Neuronal stem cell (in vitro differentiated cells): ENCODE measurements around the gene NFASC.
A peak's percentile ranks its signal among the peaks of the same experiment; 100 is the strongest.

Source experiments
- DNase-seq: peaks from one replicate; pipeline ENCODE4 v3.0.0-alpha.2; 2013; ENCODE audit warnings: low spot score
- H2AFZ ChIP-seq: one replicate; pipeline ENCODE4 v1.6.1; 2013; ENCODE audit warnings: mild to moderate bottlenecking, low read length, inconsistent platforms
- H2AK5ac ChIP-seq: 2 replicates; pipeline ENCODE4 v1.6.1; 2013; ENCODE audit warnings: low read depth, mild to moderate bottlenecking, inconsistent platforms, low read length, moderate library complexity, mixed read lengths
- H2BK120ac ChIP-seq: 2 replicates; pipeline ENCODE4 v1.6.1; 2013; ENCODE audit warnings: low read depth, mild to moderate bottlenecking, inconsistent platforms, low read length, moderate library complexity, mixed read lengths
- H2BK12ac ChIP-seq: one replicate; pipeline ENCODE4 v1.6.1; 2013; ENCODE audit warnings: low read length, inconsistent platforms
- H2BK15ac ChIP-seq: 2 replicates; pipeline ENCODE4 v1.6.1; 2013; ENCODE audit warnings: mild to moderate bottlenecking, low read length, inconsistent platforms, mixed read lengths
- H2BK5ac ChIP-seq: one replicate; pipeline ENCODE4 v1.6.1; 2013; ENCODE audit warnings: inconsistent platforms, mild to moderate bottlenecking, low read length, moderate library complexity
- H3K14ac ChIP-seq: one replicate; pipeline ENCODE4 v1.6.1; 2013; ENCODE audit warnings: low read length, inconsistent platforms
- H3K18ac ChIP-seq: 2 replicates; pipeline ENCODE4 v1.6.1; 2013; ENCODE audit warnings: low read length, inconsistent platforms
- H3K23ac ChIP-seq: 2 replicates; pipeline ENCODE4 v1.6.1; 2013; ENCODE audit warnings: low read depth, mild to moderate bottlenecking, mixed read lengths, low read length, inconsistent platforms; ENCODE audit not compliant: poor library complexity
- H3K27ac ChIP-seq: replicated peaks from 3 replicates; pipeline ENCODE4 v1.5.1; 2013; ENCODE audit warnings: low read length, inconsistent platforms
- H3K27me3 ChIP-seq, 3 experiments: 2 replicates each; pipeline ENCODE4 v1.6.1; 2013; ENCODE audit warnings: low read length in 3 of 3, mild to moderate bottlenecking in 2 of 3, inconsistent platforms in 1 of 3, low read depth in 1 of 3, mixed read lengths in 1 of 3, moderate library complexity in 1 of 3; ENCODE audit not compliant: control insufficient read depth in 3 of 3, insufficient read depth in 3 of 3
- H3K36me3 ChIP-seq, 2 donors: replicated peaks in 1 of 2; 2 replicates each; pipeline ENCODE4 v1.6.1; 2013; ENCODE audit warnings: low read length in 2 of 2; ENCODE audit not compliant: control insufficient read depth in 2 of 2, insufficient read depth in 2 of 2
- H3K4ac ChIP-seq: 2 replicates; pipeline ENCODE4 v1.6.1; 2013; ENCODE audit warnings: inconsistent platforms, mild to moderate bottlenecking, low read length, moderate library complexity
- H3K4me1 ChIP-seq, 2 donors: 1 replicate in 1 of 2; 2 replicates in 1 of 2; pipeline ENCODE4 v1.6.1; 2013; ENCODE audit warnings: low read length in 2 of 2, low read depth in 1 of 2; ENCODE audit not compliant: control insufficient read depth in 2 of 2, insufficient read depth in 1 of 2
- H3K4me2 ChIP-seq: one replicate; pipeline ENCODE4 v1.6.1; 2013; ENCODE audit warnings: mild to moderate bottlenecking, low read length, inconsistent platforms; ENCODE audit not compliant: insufficient read depth, poor library complexity, severe bottlenecking
- H3K4me3 ChIP-seq, 2 donors: 2 replicates each; pipeline ENCODE4 v1.5.1; 2013; ENCODE audit warnings: low read length in 2 of 2, mild to moderate bottlenecking in 2 of 2, inconsistent platforms in 1 of 2, moderate library complexity in 1 of 2
- H3K79me1 ChIP-seq: one replicate; pipeline ENCODE4 v1.6.1; 2013; ENCODE audit warnings: low read depth, mild to moderate bottlenecking, inconsistent platforms, low read length, moderate library complexity
- H3K9ac ChIP-seq: one replicate; pipeline ENCODE4 v1.6.1; 2013; ENCODE audit warnings: mild to moderate bottlenecking, low read depth, low read length, inconsistent platforms; ENCODE audit not compliant: poor library complexity
- H3K9me3 ChIP-seq, 2 donors: replicated peaks in 1 of 2; 2 replicates each; pipeline versions ENCODE3 to v1.6.1; 2013; ENCODE audit warnings: low read length in 2 of 2, mild to moderate bottlenecking in 2 of 2, inconsistent platforms in 1 of 2, low read depth in 1 of 2, mixed read lengths in 1 of 2, moderate library complexity in 1 of 2; ENCODE audit not compliant: control insufficient read depth in 2 of 2, insufficient read depth in 1 of 2
- H4K8ac ChIP-seq: one replicate; pipeline ENCODE4 v1.6.1; 2013; ENCODE audit warnings: low read depth, mild to moderate bottlenecking, inconsistent platforms, low read length, moderate library complexity
- H4K91ac ChIP-seq: one replicate; pipeline ENCODE4 v1.6.1; 2013; ENCODE audit warnings: low read length, low read depth, mild to moderate bottlenecking, inconsistent platforms; ENCODE audit not compliant: poor library complexity
- WGBS, 2 donors: extraction: QIAGEN DNeasy Blood & Tissue Kit; methylation state at CpG; one replicate each; pipeline ENCODE4 v1.1.7; 2013; ENCODE audit warnings: missing lambda C conversion rate in 2 of 2, mixed read lengths in 1 of 2; ENCODE audit not compliant: insufficient read length in 2 of 2, insufficient replicate concordance in 1 of 2; ENCODE audit errors: extremely low coverage in 2 of 2; 5-methylcytosine and 5-hydroxymethylcytosine counted together

The NFASC gene

DNA sequence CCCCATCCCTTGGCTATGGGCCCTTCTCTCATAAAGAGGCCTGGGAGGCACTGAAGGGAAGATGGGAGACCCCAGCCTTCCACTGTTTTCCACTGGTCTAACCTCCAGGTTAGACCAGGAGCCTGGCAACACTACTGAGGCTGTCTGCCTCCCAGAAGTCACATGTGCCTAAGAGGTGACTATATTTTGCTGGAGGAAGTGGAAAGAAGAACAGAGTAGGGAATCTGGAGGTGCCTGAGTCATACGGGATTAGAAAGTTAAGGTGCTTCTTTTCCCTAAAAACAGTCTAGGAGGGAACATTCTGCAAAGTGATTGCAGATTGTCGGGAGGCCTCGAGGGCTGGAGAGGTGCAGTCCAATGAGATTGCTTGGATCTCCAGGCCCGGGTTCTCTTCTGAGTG, 4.6 kb downstream of the NFASC start:
- H4K8ac ChIP-seq: no peak overlapping the region
- DNase-seq: no peak
- H3K9me3 ChIP-seq: peaks cover 0 to 2% of the 10 kb centered on the region in 2 donors
- no peak overlapping the region for H3K4ac ChIP-seq
- WGBS, 2 donors: no CpG with 5 or more reads among the region's 4 CpGs
- no peak overlapping the region for H3K9ac ChIP-seq
- H3K36me3 ChIP-seq: no peaks in the 10 kb centered on the region
- H3K27ac ChIP-seq: no peak overlapping the region
- no peak overlapping the region for H2AK5ac ChIP-seq
- no peak overlapping the region for H2AFZ ChIP-seq
- H4K91ac ChIP-seq: no peak overlapping the region
- H3K4me3 ChIP-seq: no peak overlapping the region
- no peak overlapping the region for H3K18ac ChIP-seq
- H3K14ac ChIP-seq: no peak overlapping the region
- H3K27me3 ChIP-seq: no peaks in the 10 kb centered on the region
- no peak overlapping the region for H2BK12ac ChIP-seq
- H3K4me2 ChIP-seq: no peak overlapping the region
- no peak overlapping the region for H2BK120ac ChIP-seq
- H3K4me1 ChIP-seq: peaks cover 4 to 7% of the 10 kb centered on the region in 2 donors
- no peak overlapping the region for H3K23ac ChIP-seq
- H3K79me1 ChIP-seq: no peaks in the 10 kb centered on the region
- no peak overlapping the region for H2BK15ac ChIP-seq
- no peak overlapping the region for H2BK5ac ChIP-seq

DNA sequence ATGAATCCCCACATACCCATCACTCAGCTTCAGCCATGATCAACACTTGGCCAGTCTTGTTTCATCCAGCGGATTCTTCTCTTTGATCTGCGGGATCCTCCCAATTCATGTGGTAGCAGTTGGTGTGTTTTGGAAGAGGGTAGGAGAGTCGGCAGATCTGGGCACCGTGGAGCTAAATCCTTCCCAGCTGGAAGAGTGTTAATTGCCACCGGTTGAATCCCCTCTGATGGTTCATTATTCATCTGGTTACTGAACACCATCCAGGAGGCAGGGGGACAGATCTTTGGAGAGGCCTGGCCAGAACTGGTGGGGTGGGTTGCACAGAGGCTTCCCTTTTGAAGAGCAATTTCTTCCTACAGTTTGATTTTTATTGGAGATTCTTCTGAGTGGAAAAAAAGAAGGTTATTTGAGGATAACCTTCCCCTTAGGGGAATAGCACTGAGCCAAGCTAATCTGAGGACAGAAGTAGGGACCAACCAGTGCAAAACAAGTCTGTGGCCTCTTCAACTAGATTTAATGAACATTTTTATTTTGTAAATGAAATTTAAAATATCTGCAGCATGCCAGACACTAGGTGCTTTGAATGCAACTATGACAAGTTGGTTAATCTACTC, 8.1 kb downstream of the NFASC start:
- no peak overlapping the region for H2BK120ac ChIP-seq
- H4K8ac ChIP-seq: no peak overlapping the region
- H3K18ac ChIP-seq: no peak overlapping the region
- no peaks in the 10 kb centered on the region for H3K36me3 ChIP-seq
- H2BK12ac ChIP-seq: no peak overlapping the region
- no peak overlapping the region for H2AFZ ChIP-seq
- no peaks in the 10 kb centered on the region for H3K27me3 ChIP-seq
- no peak for DNase-seq
- H3K27ac ChIP-seq: no peak overlapping the region
- no peak overlapping the region for H3K4me2 ChIP-seq
- H2AK5ac ChIP-seq: no peak overlapping the region
- H3K14ac ChIP-seq: no peak overlapping the region
- no peak overlapping the region for H2BK15ac ChIP-seq
- no peak overlapping the region for H3K9ac ChIP-seq
- no peak overlapping the region for H3K23ac ChIP-seq
- no peak overlapping the region for H3K4ac ChIP-seq
- no peaks in the 10 kb centered on the region for H3K79me1 ChIP-seq
- no peak overlapping the region for H3K4me3 ChIP-seq
- H3K9me3 ChIP-seq: peaks cover 0 to 2% of the 10 kb centered on the region in 2 donors
- H2BK5ac ChIP-seq: no peak overlapping the region
- WGBS, 2 donors: no CpG with 5 or more reads among the region's 5 CpGs
- no peak overlapping the region for H4K91ac ChIP-seq
- peaks cover 11 to 13% of the 10 kb centered on the region in 2 donors for H3K4me1 ChIP-seq

GRCh38 chr1:204879351-204879750, 8.7 kb downstream of the NFASC start:
- Histone ChIP-seq H4K91ac (no peak overlapping the region), H3K36me3 (no peaks in the 10 kb centered on the region), H2BK120ac (no peak overlapping the region), H3K18ac (no peak overlapping the region), H3K4me3 (no peak overlapping the region), H3K4ac (no peak overlapping the region), H3K14ac (no peak overlapping the region), H2BK5ac (no peak overlapping the region), H4K8ac (no peak overlapping the region), H2AK5ac (no peak overlapping the region), H3K23ac (no peak overlapping the region), H2BK15ac (no peak overlapping the region), H2AFZ (no peak overlapping the region), H3K27ac (no peak overlapping the region), H3K9me3 (peaks cover 0 to 2% of the 10 kb centered on the region in 2 donors), H2BK12ac (no peak overlapping the region), H3K27me3 (no peaks in the 10 kb centered on the region), H3K9ac (no peak overlapping the region), H3K4me2 (no peak overlapping the region), H3K79me1 (no peaks in the 10 kb centered on the region), H3K4me1 (peaks cover 12 to 14% of the 10 kb centered on the region in 2 donors)
- DNase-seq: no peak
- WGBS, 2 donors: no CpG with 5 or more reads among the region's 3 CpGs

- H3K9ac ChIP-seq: no peak overlapping the region
- H3K36me3 ChIP-seq: no peaks in the 10 kb centered on the region
- no peak overlapping the region for H3K14ac ChIP-seq
- H2BK120ac ChIP-seq: no peak overlapping the region
- H2BK5ac ChIP-seq: no peak overlapping the region
- H3K27me3 ChIP-seq: no peaks in the 10 kb centered on the region
- H3K23ac ChIP-seq: no peak overlapping the region
- no peak overlapping the region for H3K4me2 ChIP-seq
- peaks cover 0 to 2% of the 10 kb centered on the region in 2 donors for H3K9me3 ChIP-seq
- H2AFZ ChIP-seq: no peak overlapping the region
- H3K18ac ChIP-seq: peak overlapping the region; percentile 68
- H2AK5ac ChIP-seq: peak overlapping the region; percentile 26
- DNase-seq: no peak
- H2BK15ac ChIP-seq: no peak overlapping the region
- H2BK12ac ChIP-seq: no peak overlapping the region
- H3K4me1 ChIP-seq: peaks cover 14% of the 10 kb centered on the region in 2 donors
- no peak overlapping the region for H4K91ac ChIP-seq
- H3K4me3 ChIP-seq: no peak overlapping the region
- H4K8ac ChIP-seq: no peak overlapping the region
- H3K79me1 ChIP-seq: no peaks in the 10 kb centered on the region
- H3K27ac ChIP-seq: no peak overlapping the region
- WGBS, 2 donors: no CpG with 5 or more reads among the region's 7 CpGs
- H3K4ac ChIP-seq: no peak overlapping the region
Observed at GRCh38 chr1:204880906-204881305, 10.2 kb downstream of the NFASC start.
